GM21619 (cell line): ENCODE measurements around the gene QSOX1.
"Not testable (repeated sequence)": the region's sequence is repeated elsewhere in the genome, so short reads cannot be mapped to it uniquely, and the experiment has no call there.

Source experiments
- ATAC-seq: cut with Tn5 transposase; IDR thresholded peaks from one replicate; pipeline ENCODE4 v1.9.1; 2021; ENCODE audit not compliant: unreplicated experiment

QSOX1 gene, protein sequence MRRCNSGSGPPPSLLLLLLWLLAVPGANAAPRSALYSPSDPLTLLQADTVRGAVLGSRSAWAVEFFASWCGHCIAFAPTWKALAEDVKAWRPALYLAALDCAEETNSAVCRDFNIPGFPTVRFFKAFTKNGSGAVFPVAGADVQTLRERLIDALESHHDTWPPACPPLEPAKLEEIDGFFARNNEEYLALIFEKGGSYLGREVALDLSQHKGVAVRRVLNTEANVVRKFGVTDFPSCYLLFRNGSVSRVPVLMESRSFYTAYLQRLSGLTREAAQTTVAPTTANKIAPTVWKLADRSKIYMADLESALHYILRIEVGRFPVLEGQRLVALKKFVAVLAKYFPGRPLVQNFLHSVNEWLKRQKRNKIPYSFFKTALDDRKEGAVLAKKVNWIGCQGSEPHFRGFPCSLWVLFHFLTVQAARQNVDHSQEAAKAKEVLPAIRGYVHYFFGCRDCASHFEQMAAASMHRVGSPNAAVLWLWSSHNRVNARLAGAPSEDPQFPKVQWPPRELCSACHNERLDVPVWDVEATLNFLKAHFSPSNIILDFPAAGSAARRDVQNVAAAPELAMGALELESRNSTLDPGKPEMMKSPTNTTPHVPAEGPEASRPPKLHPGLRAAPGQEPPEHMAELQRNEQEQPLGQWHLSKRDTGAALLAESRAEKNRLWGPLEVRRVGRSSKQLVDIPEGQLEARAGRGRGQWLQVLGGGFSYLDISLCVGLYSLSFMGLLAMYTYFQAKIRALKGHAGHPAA

GRCh38 chr1:180154325-180155181 is at the start of gene QSOX1:
Gene QSOX1 (plus strand): TSS chr1:180154869. CDS start chr1:180154908, 39 bp downstream.
- ATAC-seq: peak; percentile 87

- ATAC-seq: no peak
Observed at GRCh38 chr1:180112091-180112490, 42.6 kb upstream of the QSOX1 start.

DNA sequence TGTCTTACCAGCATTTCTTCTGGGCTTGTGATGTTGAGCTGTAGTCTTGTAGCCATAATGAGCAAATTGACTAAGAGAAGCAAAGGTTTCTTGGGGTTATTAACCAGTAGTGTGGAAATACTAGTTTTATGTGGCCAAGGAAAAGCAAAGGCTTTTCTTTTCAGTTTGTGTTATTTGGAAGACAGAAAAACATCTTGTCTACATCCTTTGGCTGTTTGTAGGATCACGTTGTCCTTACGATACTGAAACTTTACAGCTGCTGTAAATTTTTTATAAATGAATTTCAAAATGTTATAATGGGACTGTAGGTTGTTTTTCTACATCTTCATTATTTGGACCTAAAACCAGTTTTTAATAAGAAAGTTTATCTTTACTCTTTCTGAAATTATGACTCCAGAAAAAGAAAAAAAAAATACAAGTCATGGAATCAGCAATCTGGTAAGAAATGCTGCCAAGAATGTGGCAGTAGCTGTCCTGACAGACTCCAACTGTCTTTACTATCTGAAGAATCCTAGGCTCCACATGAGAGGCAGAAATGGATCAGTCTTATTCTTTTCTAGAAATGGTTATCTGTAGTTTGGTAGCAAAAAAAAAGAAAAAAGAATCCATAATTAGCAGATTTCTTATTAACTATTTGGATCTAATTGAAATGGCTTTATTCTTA is 41.6 kb upstream of the QSOX1 start:
- no peak for ATAC-seq

- no peak for ATAC-seq
Observed at GRCh38 chr1:180114396-180114945, 40.2 kb upstream of the QSOX1 start.

DNA sequence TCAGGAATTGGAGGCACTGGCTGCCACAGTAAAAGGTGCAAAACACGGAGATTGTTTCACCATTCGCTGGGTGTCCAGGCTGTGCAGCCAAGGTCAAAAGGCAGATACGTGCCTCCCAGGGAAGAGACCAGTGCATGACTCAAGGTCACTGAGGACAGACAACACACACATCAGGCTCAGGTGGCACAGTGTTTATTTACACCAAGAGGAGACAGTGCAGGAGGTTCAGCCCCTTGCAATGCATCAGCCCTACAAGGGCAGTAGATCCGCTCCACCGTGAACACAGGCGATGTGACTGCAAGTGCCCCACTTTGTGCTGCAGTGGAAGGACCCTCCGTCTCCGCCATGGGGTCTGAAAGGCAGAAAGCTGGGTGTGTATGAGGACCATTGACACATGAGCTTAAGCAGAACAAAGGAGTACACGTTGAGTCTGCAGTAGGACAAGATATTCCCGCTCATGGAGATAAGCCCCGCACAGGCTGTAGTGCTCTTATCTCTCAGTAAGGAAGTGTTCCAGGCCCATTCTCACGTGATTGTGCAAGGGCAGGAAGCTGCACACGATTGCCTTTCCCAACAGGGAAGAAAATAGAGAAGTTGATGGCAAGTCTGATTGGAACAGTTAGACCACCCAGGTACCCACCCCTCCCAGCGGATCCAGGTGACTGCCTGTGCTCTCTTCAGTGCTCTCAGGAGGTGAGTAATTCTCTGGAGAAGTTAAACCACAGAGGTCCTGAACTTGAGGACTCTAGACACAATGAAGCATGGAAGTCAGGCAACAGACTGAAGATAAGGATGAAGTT is 37.5 kb upstream of the QSOX1 start:
- ATAC-seq: no peak

- no peak for ATAC-seq
Observed at GRCh38 chr1:180117764-180118116, 36.9 kb upstream of the QSOX1 start.

DNA sequence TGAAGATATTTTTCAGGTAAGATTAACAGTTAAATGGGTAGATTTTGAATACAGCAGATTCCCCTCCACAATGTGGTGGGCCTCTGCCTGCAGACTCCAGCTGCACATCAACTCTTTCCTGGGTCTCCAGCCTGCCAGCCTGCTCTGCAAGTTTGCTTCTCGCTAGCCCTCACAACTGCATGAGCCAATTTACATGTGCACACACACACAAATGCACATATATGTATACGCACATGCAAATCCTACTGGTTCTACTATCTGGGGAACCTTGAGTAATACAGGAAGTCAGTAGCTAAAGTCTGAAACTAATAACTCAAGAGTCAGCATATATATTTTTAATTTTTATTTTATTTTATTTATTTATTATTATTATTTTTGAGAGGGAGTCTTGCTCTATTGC is 34.8 kb upstream of the QSOX1 start:
- no peak for ATAC-seq

DNA sequence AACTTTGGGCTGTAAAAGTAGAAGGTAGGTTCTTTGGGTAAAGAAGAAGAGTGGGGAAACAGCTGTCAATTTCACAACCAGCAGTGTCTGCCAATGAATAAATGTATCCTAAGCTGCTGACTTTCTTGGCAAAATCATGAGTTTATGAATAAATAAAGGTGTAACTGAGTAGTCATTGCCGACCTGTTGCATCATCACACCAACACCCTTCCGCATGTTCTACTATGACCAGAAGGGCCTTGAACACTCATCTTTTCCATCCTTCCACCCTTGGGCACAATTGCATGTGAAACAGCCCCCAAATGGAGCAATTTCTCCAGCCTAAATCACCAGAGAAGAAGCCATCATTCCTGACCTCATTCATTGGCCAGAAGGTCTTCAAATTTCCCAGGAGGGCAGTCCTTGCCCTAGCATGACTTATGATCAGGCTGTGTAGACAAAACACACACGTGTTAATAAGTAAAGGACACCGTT is 31.2 kb upstream of the QSOX1 start:
- ATAC-seq: no peak

DNA sequence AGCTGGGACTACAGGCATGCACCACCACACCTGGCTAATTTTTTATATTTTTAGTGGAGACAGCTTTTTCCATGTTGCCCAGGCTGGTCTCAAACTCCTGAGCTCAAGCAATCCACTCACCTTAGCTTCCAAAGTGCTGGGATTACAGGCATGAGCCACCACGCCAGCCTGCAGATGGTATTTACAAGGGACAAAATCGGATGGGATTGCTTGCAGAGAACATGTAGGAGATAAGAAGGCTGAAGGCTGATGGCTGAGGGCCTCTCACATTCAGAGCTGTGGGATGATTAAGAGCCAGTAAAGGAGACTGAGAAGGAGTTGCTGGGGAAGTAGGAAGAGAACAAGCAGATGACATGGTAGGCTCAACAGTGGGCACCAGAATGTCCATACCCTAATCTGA is 24.0 kb upstream of the QSOX1 start:
- no peak for ATAC-seq

GRCh38 chr1:180131510-180131909 is 23.2 kb upstream of the QSOX1 start:
- ATAC-seq: no peak

DNA sequence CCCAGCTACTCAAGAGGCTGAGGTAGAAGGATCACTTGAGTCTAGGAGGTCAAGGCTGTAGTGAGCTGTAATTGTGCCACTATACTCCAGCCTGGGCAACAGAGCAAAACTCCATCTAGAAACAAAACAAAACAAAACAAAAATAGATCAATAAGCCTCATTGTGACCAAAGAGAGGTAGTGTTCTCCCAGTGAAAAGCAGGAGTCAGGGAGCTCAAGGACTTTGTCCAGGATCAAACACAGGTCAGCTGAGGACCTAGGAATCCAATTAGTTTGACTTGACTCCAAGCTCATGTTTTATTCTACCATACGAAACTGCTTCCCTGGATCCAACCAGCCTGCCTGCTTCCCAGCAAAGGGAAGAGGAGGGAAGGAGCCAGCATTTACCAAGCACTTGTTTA is 21.5 kb upstream of the QSOX1 start:
- ATAC-seq: no peak

- not testable (repeated sequence) for ATAC-seq
Observed at GRCh38 chr1:180133688-180134087, 21.0 kb upstream of the QSOX1 start.

GRCh38 chr1:180135535-180135934 is 19.1 kb upstream of the QSOX1 start:
- ATAC-seq: no peak

GRCh38 chr1:180136331-180136967 is 18.2 kb upstream of the QSOX1 start:
- no peak for ATAC-seq

- no peak for ATAC-seq
Observed at GRCh38 chr1:180136968-180137356, 17.7 kb upstream of the QSOX1 start.

DNA sequence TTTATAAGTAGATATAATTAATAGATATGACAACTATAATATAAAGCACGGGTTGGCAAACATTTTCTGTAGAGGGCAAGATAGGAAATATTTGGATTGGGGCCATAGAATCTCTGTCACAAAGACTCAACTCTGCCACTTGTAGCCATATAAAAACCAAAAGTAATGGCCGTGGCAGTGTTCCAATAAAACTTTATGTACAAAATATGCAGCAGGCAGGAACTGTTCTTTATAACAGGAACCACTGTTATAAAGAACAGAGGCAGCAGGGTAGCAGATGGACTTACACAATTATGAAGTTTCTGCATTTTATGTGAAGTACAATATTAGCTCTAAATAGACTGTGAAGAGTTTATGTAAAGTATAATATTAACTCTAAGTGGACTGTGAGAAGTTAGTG is 16.9 kb upstream of the QSOX1 start:
- no peak for ATAC-seq

DNA sequence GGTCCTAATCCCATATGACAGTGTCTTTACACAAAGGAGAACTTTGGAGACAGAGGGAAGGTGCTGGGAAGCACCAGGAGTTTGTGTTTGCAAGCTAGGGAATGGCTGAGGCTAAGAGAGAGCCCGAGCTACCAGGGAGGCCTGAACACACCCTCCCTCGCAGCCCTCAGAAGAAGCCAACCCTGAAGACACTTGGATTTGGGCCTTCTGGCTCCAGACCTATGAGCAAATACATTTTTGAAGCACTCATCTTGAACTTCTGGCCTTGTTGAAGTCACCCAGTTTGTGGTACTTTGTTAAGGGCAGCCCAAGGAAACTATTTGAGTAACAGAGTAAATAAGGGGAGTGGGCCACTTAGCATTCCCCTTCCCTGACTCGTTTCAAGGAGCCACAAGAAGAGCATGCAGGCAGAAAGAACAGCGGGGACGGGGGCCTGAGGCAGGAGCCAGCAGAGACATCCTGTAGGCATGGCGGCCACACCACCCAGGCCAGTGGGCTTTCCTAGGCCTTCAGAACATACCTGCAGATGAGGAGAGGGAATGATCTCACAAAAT is 13.2 kb upstream of the QSOX1 start:
- no peak for ATAC-seq

DNA sequence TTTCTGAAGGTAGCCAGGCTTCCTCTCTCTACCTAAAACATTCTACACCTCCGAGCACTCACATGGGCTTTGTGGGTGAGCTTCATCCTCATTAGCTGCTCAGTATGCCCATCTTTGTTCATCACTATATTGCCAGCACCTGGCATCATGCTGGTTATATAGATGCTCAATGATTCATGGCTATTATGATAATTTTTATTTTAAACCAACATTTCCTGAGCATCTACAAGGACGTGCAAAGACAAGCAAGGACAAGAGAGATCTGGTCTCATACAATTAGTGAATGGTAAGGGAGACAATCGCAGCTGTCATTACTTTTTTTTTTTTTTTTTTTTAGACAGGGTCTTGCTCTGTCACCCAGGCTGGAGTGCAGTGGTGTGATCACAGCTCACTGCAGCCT is 11.3 kb upstream of the QSOX1 start:
- no peak for ATAC-seq
